Endothelial cell of umbilical vein (primary cell): ENCODE data around the gene ADRA2C. TPM values are rescaled to one million over a fixed set of nuclear protein-coding genes. Genes with fewer than 3 reads are reported as not detected.

Experiments
- BruUV-seq: library from RNA; stranded (reverse); fragments of 400-500 nt; replicated peaks from 2 replicates; lab custom pipeline; 2021; lab: Mats Ljungman, UMichigan
- CTCF ChIA-PET: fragments of 300-600, 350-600 bp; sonication (Branson Sonifier 250); formaldehyde crosslinking; loops from one replicate; lab custom pipeline; 2021; ENCODE audit warnings: antibody characterized with exemption, inconsistent platforms; lab: Charles Lee
- POLR2A ChIA-PET: fragments of 300-600, 350-600 bp; sonication (Branson Sonifier 250); formaldehyde crosslinking; loops from one replicate; lab custom pipeline; 2021; ENCODE audit warnings: antibody characterized with exemption, inconsistent platforms; lab: Charles Lee
- DNase-seq: peaks from one replicate; pipeline ENCODE4 v3.0.0-alpha.2; 2011; ENCODE audit warnings: low read depth, low spot score
- FAIRE-seq: peaks from 2 replicates; lab custom pipeline; 2011; peaks lifted over from hg19 to GRCh38; lab: Jason Lieb, UNC
- H2AFZ ChIP-seq: 2 replicates; pipeline ENCODE4 v1.6.0; 2012; ENCODE audit warnings: low read depth, low read length, control low read depth, inconsistent platforms
- H3K27ac ChIP-seq: 2 replicates; pipeline ENCODE4 v1.5.1; 2011; ENCODE audit warnings: low read depth, mild to moderate bottlenecking, control low read depth, low read length, moderate library complexity; ENCODE audit not compliant: insufficient read depth
- H3K27me3 ChIP-seq, 2 experiments: 2 replicates each; pipeline versions ENCODE4 v1.6.0 to v1.6.1; 2011; ENCODE audit warnings: low read length in 2 of 2, mixed read lengths in 1 of 2; ENCODE audit not compliant: control insufficient read depth in 2 of 2, insufficient read depth in 2 of 2
- H3K36me3 ChIP-seq, 2 experiments: 2 replicates in 1 of 2; 3 replicates in 1 of 2; pipeline ENCODE4 v1.5.1; 2011; ENCODE audit warnings: low read length in 2 of 2, mild to moderate bottlenecking in 1 of 2, moderate library complexity in 1 of 2; ENCODE audit not compliant: control insufficient read depth in 2 of 2, insufficient read depth in 2 of 2; ENCODE audit errors: extremely low read depth in 1 of 2
- H3K4me1 ChIP-seq: 3 replicates; pipeline ENCODE4 v1.5.1; 2011; ENCODE audit warnings: mild to moderate bottlenecking, low read length; ENCODE audit not compliant: control insufficient read depth, insufficient read depth; ENCODE audit errors: extremely low read depth
- H3K4me2 ChIP-seq: 2 replicates; pipeline ENCODE4 v1.6.1; 2011; ENCODE audit warnings: low read length, control low read depth, mixed read lengths; ENCODE audit not compliant: insufficient read depth
- H3K4me3 ChIP-seq, 3 experiments: fragments of 200-600 bp in 1 of 3; sonication (generic), shearing (Covaris generic) in 1 of 3; replicated peaks in 1 of 3; 2 replicates each; pipeline ENCODE4 v1.5.1; 2011 to 2016; ENCODE audit warnings: control low read depth in 3 of 3, low read length in 3 of 3, mild to moderate bottlenecking in 2 of 3, inconsistent platforms in 1 of 3, low read depth in 1 of 3, moderate library complexity in 1 of 3; ENCODE audit not compliant: insufficient read depth in 1 of 3
- H3K79me2 ChIP-seq: 2 replicates; pipeline ENCODE4 v1.6.0; 2012; ENCODE audit warnings: low read length, inconsistent platforms; ENCODE audit not compliant: control insufficient read depth, insufficient read depth
- H3K9ac ChIP-seq: replicated peaks from 2 replicates; pipeline ENCODE3; 2011; ENCODE audit warnings: low read length, control low read depth; ENCODE audit not compliant: insufficient read depth; ENCODE audit errors: extremely low read depth
- H3K9me1 ChIP-seq: replicated peaks from 3 replicates; pipeline ENCODE4 v1.6.0; 2011; ENCODE audit warnings: mild to moderate bottlenecking, low read length; ENCODE audit not compliant: control insufficient read depth, insufficient read depth; ENCODE audit errors: extremely low read depth
- H3K9me3 ChIP-seq: replicated peaks from 2 replicates; pipeline ENCODE4 v1.5.1; 2012; ENCODE audit warnings: low read length, inconsistent platforms; ENCODE audit not compliant: control insufficient read depth, insufficient read depth
- H4K20me1 ChIP-seq: replicated peaks from 2 replicates; pipeline ENCODE3; 2011; ENCODE audit warnings: mild to moderate bottlenecking, low read length; ENCODE audit not compliant: control insufficient read depth, insufficient read depth; ENCODE audit errors: extremely low read depth
- EZH2 ChIP-seq: IDR thresholded peaks from 2 replicates; pipeline ENCODE4 v1.6.1; 2012; ENCODE audit warnings: borderline replicate concordance, low read depth, mild to moderate bottlenecking, moderate library complexity, low read length, inconsistent platforms; ENCODE audit not compliant: severe bottlenecking
- FOS ChIP-seq: IDR thresholded peaks from 2 replicates; pipeline ENCODE4 v1.6.1; 2011; ENCODE audit warnings: mild to moderate bottlenecking, low read length, moderate library complexity, borderline replicate concordance; ENCODE audit not compliant: insufficient read depth
- GATA2 ChIP-seq: IDR thresholded peaks from 2 replicates; pipeline ENCODE4 v1.7.0; 2011; ENCODE audit warnings: low read depth, mild to moderate bottlenecking, moderate library complexity, mixed read lengths, low read length; ENCODE audit not compliant: insufficient read length, insufficient read depth
- JUN ChIP-seq: IDR thresholded peaks from 2 replicates; pipeline ENCODE4 v1.6.1; 2011; ENCODE audit warnings: borderline replicate concordance, low read depth; ENCODE audit not compliant: insufficient read length, insufficient read depth
- MYC ChIP-seq: IDR thresholded peaks from one replicate; pipeline ENCODE4 v1.6.1; 2011; ENCODE audit warnings: mild to moderate bottlenecking, low read depth, low read length
- POLR2A ChIP-seq: IDR thresholded peaks from 2 replicates; pipeline ENCODE4 v1.6.1; 2012; ENCODE audit warnings: low read depth, mild to moderate bottlenecking, control low read depth, low read length
- POLR2AphosphoS5 ChIP-seq: IDR thresholded peaks from 2 replicates; pipeline ENCODE4 v1.6.1; 2012; ENCODE audit warnings: low read depth, mild to moderate bottlenecking, control low read depth, low read length, moderate library complexity; ENCODE audit not compliant: insufficient read depth
- dilution Hi-C: fragments of 300-500 bp; cut with MboI; formaldehyde crosslinking; loops from one replicate; pipeline ENCODE4 v1.15.0; 2019; ENCODE audit warnings: low sequenced_read_pairs; ENCODE audit not compliant: extremely low pct_ligation_motif_present
- intact Hi-C: fragments of 100-400 bp; cut with micrococcal nuclease; formaldehyde crosslinking; loops from one replicate; pipeline ENCODE4 v1.10.0; 2022
- polyA plus RNA-seq, 4 experiments: library from polyadenylated mRNA; depleted of rRNA in 3 of 4; stranded (reverse) in 3 of 4; unstranded in 1 of 4; fragments of >200 nt; gene quantifications; 2 replicates each; pipeline versions ENCODE4 v1.2.1 to v1.2.3, GENCODE V29; 2011 to 2012; ENCODE audit warnings: missing spikeins in 1 of 4
- total RNA-seq: library from RNA; stranded (reverse); gene quantifications from 2 replicates; pipeline ENCODE4 v1.2.3, GENCODE V29; 2021
- TF ChIP-seq, protein P1 (sequence below): IDR thresholded peaks from 2 replicates; pipeline ENCODE4 v1.6.1; 2011; ENCODE audit not compliant: insufficient read depth, insufficient read length
- TF ChIP-seq, protein P2 (sequence below), 2 donors: IDR thresholded peaks; 1 replicate in 1 of 2; 2 replicates in 1 of 2; pipeline ENCODE4 v1.5.1; 2011; ENCODE audit warnings: low read length in 2 of 2, mild to moderate bottlenecking in 2 of 2, moderate library complexity in 2 of 2, control low read depth in 1 of 2, inconsistent platforms in 1 of 2, low read depth in 1 of 2; ENCODE audit not compliant: insufficient read depth in 1 of 2; ENCODE audit errors: extremely low read depth in 1 of 2

ADRA2C gene
- total and polyA plus RNA-seq, 2 donors (not counting 3 experiments of a cell fraction or from before 2014, with no cell fraction given), result 0.03 to 0.40 TPM

DNA sequence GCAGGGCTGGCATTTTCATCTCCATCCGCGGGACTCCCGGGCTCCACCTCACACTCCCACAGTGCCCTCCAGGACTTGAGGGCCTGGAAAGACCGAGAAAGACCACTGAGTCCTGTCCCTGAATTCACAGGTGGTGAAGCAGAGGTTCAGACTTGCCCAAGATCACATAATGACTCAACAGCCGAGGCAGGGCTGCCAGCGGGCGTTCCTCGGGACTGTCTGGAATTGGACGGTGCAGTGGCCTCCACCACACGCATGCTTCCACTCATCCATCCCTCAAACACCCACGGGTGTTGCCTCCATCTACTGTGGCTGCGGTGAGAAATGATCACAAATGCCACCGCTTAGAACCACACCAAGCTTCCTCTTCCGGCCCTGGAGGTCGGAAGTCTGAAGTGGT lies 6.9 kb upstream of the ADRA2C start:
- Histone ChIP-seq H3K36me3 (no peaks in the 10 kb centered on the region), H3K27ac (no peak overlapping the region), H3K4me1 (no peaks in the 10 kb centered on the region), H3K27me3 (peaks cover 0 to 2% of the 10 kb centered on the region in 2 experiments), H3K4me2 (no peak overlapping the region), H2AFZ (no peak overlapping the region), H4K20me1 (no peaks in the 10 kb centered on the region), H3K9me3 (no peaks in the 10 kb centered on the region), H3K4me3 (no peak overlapping the region), H3K9ac (no peak overlapping the region), H3K79me2 (no peaks in the 10 kb centered on the region), H3K9me1 (no peaks in the 10 kb centered on the region)
- FAIRE-seq (no peak), DNase-seq (no peak)
- BruUV-seq, result no TSS peak
- CTCF ChIA-PET, result no interaction called here
- intact Hi-C loops, result no loop called here
- POLR2A ChIA-PET, result no interaction called here
- no peak for TF ChIP-seq POLR2AphosphoS5
- no peak for TF ChIP-seq GATA2
- TF ChIP-seq, protein P1, sequence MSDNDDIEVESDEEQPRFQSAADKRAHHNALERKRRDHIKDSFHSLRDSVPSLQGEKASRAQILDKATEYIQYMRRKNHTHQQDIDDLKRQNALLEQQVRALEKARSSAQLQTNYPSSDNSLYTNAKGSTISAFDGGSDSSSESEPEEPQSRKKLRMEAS, result no peak
- no peak for TF ChIP-seq POLR2A
- no peak for TF ChIP-seq JUN
- no peak for TF ChIP-seq EZH2
- TF ChIP-seq, protein P2, sequence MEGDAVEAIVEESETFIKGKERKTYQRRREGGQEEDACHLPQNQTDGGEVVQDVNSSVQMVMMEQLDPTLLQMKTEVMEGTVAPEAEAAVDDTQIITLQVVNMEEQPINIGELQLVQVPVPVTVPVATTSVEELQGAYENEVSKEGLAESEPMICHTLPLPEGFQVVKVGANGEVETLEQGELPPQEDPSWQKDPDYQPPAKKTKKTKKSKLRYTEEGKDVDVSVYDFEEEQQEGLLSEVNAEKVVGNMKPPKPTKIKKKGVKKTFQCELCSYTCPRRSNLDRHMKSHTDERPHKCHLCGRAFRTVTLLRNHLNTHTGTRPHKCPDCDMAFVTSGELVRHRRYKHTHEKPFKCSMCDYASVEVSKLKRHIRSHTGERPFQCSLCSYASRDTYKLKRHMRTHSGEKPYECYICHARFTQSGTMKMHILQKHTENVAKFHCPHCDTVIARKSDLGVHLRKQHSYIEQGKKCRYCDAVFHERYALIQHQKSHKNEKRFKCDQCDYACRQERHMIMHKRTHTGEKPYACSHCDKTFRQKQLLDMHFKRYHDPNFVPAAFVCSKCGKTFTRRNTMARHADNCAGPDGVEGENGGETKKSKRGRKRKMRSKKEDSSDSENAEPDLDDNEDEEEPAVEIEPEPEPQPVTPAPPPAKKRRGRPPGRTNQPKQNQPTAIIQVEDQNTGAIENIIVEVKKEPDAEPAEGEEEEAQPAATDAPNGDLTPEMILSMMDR (IDR thresholded peaks at IDR 0.05; ENCODE audit: extremely low read depth in 1 of 2, insufficient read depth in 1 of 2, low read depth in 1 of 2, low read length in 2 of 2), result no peak
- TF ChIP-seq FOS, result no peak
- no peak for TF ChIP-seq MYC
- dilution Hi-C loops, result no loop called here
